SK-N-SH (cell line): Measurements from ENCODE around the gene ADAM11. TPM values are rescaled to one million over a fixed set of nuclear protein-coding genes. Genes with fewer than 3 reads are reported as not detected.

Experiments
- CTCF ChIA-PET: fragments of 300-600, 350-600 bp; formaldehyde crosslinking; extraction: SDS; loops from one replicate; lab custom pipeline; 2021; lab: Yijun Ruan, JAX
- POLR2A ChIA-PET: fragments of 350-600 bp; sonication (Branson Sonifier 250); formaldehyde crosslinking; extraction: SDS; loops from one replicate; lab custom pipeline; 2020; ENCODE audit warnings: antibody characterized with exemption, inconsistent platforms; lab: Yijun Ruan, JAX
- DNase-seq: peaks from one replicate; pipeline ENCODE4 v3.0.0; 2012
- H2AFZ ChIP-seq: fragments of 200-600 bp; sonication (generic); 2 replicates; pipeline ENCODE4 v1.8.1; 2016; ENCODE audit warnings: antibody characterized with exemption, mild to moderate bottlenecking, low read depth
- H3F3A ChIP-seq: fragments of 200-600 bp; sonication (generic); replicated peaks from 2 replicates; pipeline ENCODE3; 2016; ENCODE audit warnings: antibody characterized with exemption, mild to moderate bottlenecking; ENCODE audit not compliant: insufficient read depth
- H3K27ac ChIP-seq, 2 experiments: fragments of 200-500 bp in 1 of 2; fragments of 200-600 bp in 1 of 2; sonication (Bioruptor generic) in 1 of 2; sonication (generic), shearing (Covaris generic) in 1 of 2; 2 replicates each; pipeline versions ENCODE4 v1.5.1 to v1.6.1; 2014 to 2016; ENCODE audit warnings: low read depth in 2 of 2, inconsistent platforms in 1 of 2, low read length in 1 of 2, mild to moderate bottlenecking in 1 of 2, mixed read lengths in 1 of 2
- H3K27me3 ChIP-seq: fragments of 200-600 bp; sonication (generic), shearing (Covaris generic); 2 replicates; pipeline ENCODE4 v1.6.1; 2016; ENCODE audit warnings: mixed run types; ENCODE audit not compliant: insufficient read depth
- H3K36me3 ChIP-seq, 2 experiments: fragments of 200-500 bp in 1 of 2; fragments of 200-600 bp in 1 of 2; sonication (Bioruptor generic) in 1 of 2; sonication (generic) in 1 of 2; replicated peaks in 1 of 2; 2 replicates each; pipeline versions ENCODE3 to v1.5.1; 2014 to 2016; ENCODE audit warnings: low read length in 1 of 2, mild to moderate bottlenecking in 1 of 2; ENCODE audit not compliant: insufficient read depth in 2 of 2, control insufficient read depth in 1 of 2
- H3K4me1 ChIP-seq, 2 experiments: fragments of 200-500 bp in 1 of 2; fragments of 200-600 bp in 1 of 2; sonication (Bioruptor generic) in 1 of 2; sonication (generic), shearing (Covaris generic) in 1 of 2; 2 replicates each; pipeline versions ENCODE4 v1.5.1 to v1.6.1; 2014 to 2016; ENCODE audit warnings: low read depth in 1 of 2, low read length in 1 of 2, mixed run types in 1 of 2; ENCODE audit not compliant: insufficient read depth in 2 of 2, control insufficient read depth in 1 of 2
- H3K4me2 ChIP-seq: fragments of 200-600 bp; sonication (generic), shearing (Covaris generic); 2 replicates; pipeline ENCODE4 v1.6.1; 2017; ENCODE audit warnings: mixed run types
- H3K4me3 ChIP-seq, 2 experiments: fragments of 200-500 bp in 1 of 2; fragments of 200-600 bp in 1 of 2; sonication (Bioruptor generic) in 1 of 2; sonication (generic), shearing (Covaris generic) in 1 of 2; 2 replicates each; pipeline versions ENCODE4 v1.5.1 to v1.8.1; 2014 to 2016; ENCODE audit warnings: low read depth in 2 of 2, inconsistent platforms in 1 of 2, low read length in 1 of 2, mild to moderate bottlenecking in 1 of 2, mixed read lengths in 1 of 2, moderate library complexity in 1 of 2
- H3K79me2 ChIP-seq: fragments of 200-600 bp; sonication (generic); 2 replicates; pipeline ENCODE4 v1.8.1; 2017; ENCODE audit warnings: mild to moderate bottlenecking; ENCODE audit not compliant: insufficient read depth
- H3K9ac ChIP-seq: fragments of 200-600 bp; sonication (generic); 2 replicates; pipeline ENCODE4 v1.6.1; 2017; ENCODE audit warnings: mixed run types
- H3K9me2 ChIP-seq: fragments of 200-600 bp; sonication (generic); 2 replicates; pipeline ENCODE4 v1.6.1; 2017; ENCODE audit warnings: mixed run types
- H3K9me3 ChIP-seq: fragments of 200-600 bp; sonication (generic); 2 replicates; pipeline ENCODE4 v1.6.1; 2017; ENCODE audit warnings: mixed run types, mild to moderate bottlenecking, moderate library complexity
- H4K20me1 ChIP-seq: fragments of 200-600 bp; sonication (generic); 2 replicates; pipeline ENCODE4 v1.6.1; 2017; ENCODE audit warnings: mild to moderate bottlenecking, mixed run types; ENCODE audit not compliant: insufficient read depth
- ELF1 ChIP-seq: IDR thresholded peaks from 2 replicates; pipeline ENCODE4 v1.4.0; 2012
- EZH2phosphoT487 ChIP-seq: fragments of 200-600 bp; sonication (generic); IDR thresholded peaks from 2 replicates; pipeline ENCODE4 v1.6.1; 2017; ENCODE audit warnings: low read depth, mixed run types, mild to moderate bottlenecking, antibody characterized with exemption, moderate library complexity, borderline replicate concordance
- FOXM1 ChIP-seq: IDR thresholded peaks from 2 replicates; pipeline ENCODE4 v1.4.0; 2012; ENCODE audit warnings: low read depth, mild to moderate bottlenecking
- JUND ChIP-seq: IDR thresholded peaks from 2 replicates; pipeline ENCODE4 v1.4.0; 2012
- MAX ChIP-seq: IDR thresholded peaks from 2 replicates; pipeline ENCODE4 v1.4.0; 2012; ENCODE audit warnings: low read depth
- MEF2A ChIP-seq: IDR thresholded peaks from 2 replicates; pipeline ENCODE4 v1.4.0; 2012; ENCODE audit warnings: low read depth, borderline replicate concordance
- MXI1 ChIP-seq: IDR thresholded peaks from 2 replicates; pipeline ENCODE4 v1.6.1; 2012; ENCODE audit warnings: mild to moderate bottlenecking, low read depth, low read length, improper control_type of control experiment
- NFIC ChIP-seq: IDR thresholded peaks from 2 replicates; pipeline ENCODE4 v1.4.0; 2012; ENCODE audit warnings: borderline replicate concordance
- RCOR1 ChIP-seq: fragments of 150-350 bp; IDR thresholded peaks from 2 replicates; pipeline ENCODE4 v1.6.1; 2017; ENCODE audit warnings: antibody characterized with exemption, low read length
- REST ChIP-seq: IDR thresholded peaks from 2 replicates; pipeline ENCODE4 v1.6.1; 2012; ENCODE audit warnings: mild to moderate bottlenecking, low read depth, low read length, moderate library complexity
- TAF1 ChIP-seq: IDR thresholded peaks from 2 replicates; pipeline ENCODE4 v1.6.1; 2012; ENCODE audit warnings: low read depth, mild to moderate bottlenecking, low read length, moderate library complexity, borderline replicate concordance
- USF2 ChIP-seq: fragments of 150-350 bp; IDR thresholded peaks from 2 replicates; pipeline ENCODE4 v1.6.1; 2017; ENCODE audit warnings: antibody characterized with exemption, low read length, low read depth, borderline replicate concordance
- WGBS: methylation state at CpG from one replicate; pipeline ENCODE4 v1.1.6; 2017; ENCODE audit warnings: low lambda C conversion rate; 5-methylcytosine and 5-hydroxymethylcytosine counted together
- polyA plus RNA-seq, 3 experiments: library from polyadenylated mRNA; depleted of rRNA; stranded (reverse); fragments of >200 nt; gene quantifications; 2 replicates each; pipeline ENCODE4 v1.2.3, GENCODE V29; 2012

The ADAM11 gene
- polyA plus RNA-seq, 1 of the 3 experiments (the other 2 are of a cell fraction): 2.5 TPM

- H3K9me3 ChIP-seq: no peaks in the 10 kb centered on the region
- peaks cover 0 to 20% of the 10 kb centered on the region in 2 experiments; a peak in 1 of 4 replicates for H3K4me1 ChIP-seq
- no peaks in the 10 kb centered on the region for H4K20me1 ChIP-seq
- no peaks in the 10 kb centered on the region for H3K79me2 ChIP-seq
- H2AFZ ChIP-seq: no peak overlapping the region
- H3K4me2 ChIP-seq: no peak overlapping the region
- CTCF ChIA-PET: interaction anchor here (0.9 to 6.3 kb wide), 5 partner anchors 12 to 117 kb away, joined by 4 to 37 read pairs (median 7); no protein-coding TSS in a partner anchor
- WGBS: 71% methylated on average over 17 of the region's 17 CpGs
- POLR2A ChIA-PET: no interaction called here
- no peak overlapping the region for H3K9ac ChIP-seq
- no peaks in the 10 kb centered on the region for H3K36me3 ChIP-seq
- no peak overlapping the region for H3K4me3 ChIP-seq
- DNase-seq: no peak
- no peaks in the 10 kb centered on the region for H3K27me3 ChIP-seq
- no peak overlapping the region for H3K27ac ChIP-seq
- no peaks in the 10 kb centered on the region for H3F3A ChIP-seq
- no peaks in the 10 kb centered on the region for H3K9me2 ChIP-seq
- TF ChIP-seq USF2: no peak
- TF ChIP-seq MXI1: no peak
- TF ChIP-seq EZH2phosphoT487: no peak
- no peak for TF ChIP-seq FOXM1
- no peak for TF ChIP-seq ELF1
- TF ChIP-seq, all 33 proteins: peak for 0
These were observed 3.4 kb downstream of the ADAM11 start for GRCh38 chr17:44761932-44762810.

GRCh38 chr17:44763170-44763569 is 4.4 kb downstream of the ADAM11 start:
- no peaks in the 10 kb centered on the region for H3K36me3 ChIP-seq
- H3K4me2 ChIP-seq: no peak overlapping the region
- H3K4me3 ChIP-seq: no peak overlapping the region
- TF ChIP-seq MXI1 (no peak), NFIC (no peak), REST (no peak), MAX (no peak), EZH2phosphoT487 (no peak), RCOR1 (no peak), JUND (no peak), MEF2A (no peak), TAF1 (no peak)
- H3K27ac ChIP-seq: no peak overlapping the region
- no peaks in the 10 kb centered on the region for H4K20me1 ChIP-seq
- no peaks in the 10 kb centered on the region for H3K9me3 ChIP-seq
- 81% methylated on average over 5 of the region's 5 CpGs for WGBS
- no peaks in the 10 kb centered on the region for H3K9me2 ChIP-seq
- H3K79me2 ChIP-seq: no peaks in the 10 kb centered on the region
- no peak for DNase-seq
- no peaks in the 10 kb centered on the region for H3F3A ChIP-seq
- ChIA-PET POLR2A (no interaction called here), CTCF (interaction anchor here (0.9 to 6.3 kb wide), 5 partner anchors 11 to 108 kb away, joined by 4 to 37 read pairs (median 7); no protein-coding TSS in a partner anchor)
- H3K4me1 ChIP-seq: peaks cover 0 to 27% of the 10 kb centered on the region in 2 experiments; a peak in 1 of 4 replicates
- H2AFZ ChIP-seq: no peak overlapping the region
- no peaks in the 10 kb centered on the region for H3K27me3 ChIP-seq
- H3K9ac ChIP-seq: no peak overlapping the region
